DMS79 (cell line): ENCODE results near the gene CDYL2.
"Not testable (repeated sequence)": the region's sequence is repeated elsewhere in the genome, so short reads cannot be mapped to it uniquely, and the experiment has no call there.

Experiments used
- DNase-seq: peaks from one replicate; lab custom pipeline; 2025; lab: John Stamatoyannopoulos, UW

CDYL2 gene

DNA sequence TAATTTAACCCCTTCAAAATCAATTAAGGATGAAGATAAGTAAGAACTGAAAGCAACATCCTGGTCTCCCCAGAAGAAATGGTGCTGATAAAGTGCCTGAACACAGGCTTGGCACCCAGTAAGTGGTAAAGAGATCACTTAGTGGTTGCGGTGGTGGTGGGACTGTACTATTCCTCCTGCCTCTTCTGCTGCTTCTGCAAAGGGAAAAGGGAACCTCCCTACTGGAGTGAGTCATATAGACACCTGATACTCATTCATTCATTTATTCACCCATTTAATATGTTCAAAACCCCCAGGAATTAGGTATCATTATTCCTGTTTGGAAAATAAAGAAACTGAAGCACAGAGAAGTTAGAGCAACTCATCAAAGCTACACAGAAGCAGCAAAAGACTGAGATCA lies 60.6 kb downstream of the CDYL2 start:
- DNase-seq: no peak

DNA sequence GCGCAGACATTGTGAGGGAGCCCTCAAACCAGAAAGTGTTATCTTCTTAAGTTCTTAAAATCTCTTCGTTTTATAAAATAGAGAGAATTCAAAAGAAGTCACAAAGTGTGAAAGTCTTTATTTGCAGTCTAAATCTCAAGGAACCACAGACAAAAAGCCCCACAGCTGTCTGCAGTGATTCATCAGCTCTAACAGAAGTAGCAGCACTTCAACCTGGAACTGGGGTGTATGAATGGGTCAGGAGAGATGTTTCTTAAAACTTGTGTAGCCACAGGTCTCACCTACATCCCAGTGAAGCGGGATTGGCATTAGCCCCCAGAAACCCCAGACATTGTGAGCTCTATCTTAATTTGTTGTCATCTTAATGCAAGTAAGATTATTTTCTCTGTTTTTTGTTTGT lies 61.1 kb downstream of the CDYL2 start:
- no peak for DNase-seq

DNA sequence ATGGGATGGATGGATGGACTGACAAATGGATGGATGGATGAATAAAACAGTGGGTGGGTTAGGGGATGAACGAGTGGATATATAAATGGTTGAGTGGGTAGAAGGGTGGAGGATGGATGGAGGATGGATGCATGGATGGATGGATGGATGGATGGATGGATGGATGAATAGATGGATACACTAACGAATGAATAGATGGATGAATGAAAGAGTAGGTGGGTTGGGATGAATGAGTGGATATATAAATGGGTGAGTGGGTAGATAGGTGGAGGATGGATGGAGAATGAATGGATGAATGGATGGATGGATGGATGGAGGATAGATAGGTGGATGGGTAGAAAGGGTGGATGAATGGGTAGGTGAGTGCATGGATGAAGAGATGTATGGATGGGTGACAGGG lies 62.1 kb downstream of the CDYL2 start:
- DNase-seq: no peak

DNA sequence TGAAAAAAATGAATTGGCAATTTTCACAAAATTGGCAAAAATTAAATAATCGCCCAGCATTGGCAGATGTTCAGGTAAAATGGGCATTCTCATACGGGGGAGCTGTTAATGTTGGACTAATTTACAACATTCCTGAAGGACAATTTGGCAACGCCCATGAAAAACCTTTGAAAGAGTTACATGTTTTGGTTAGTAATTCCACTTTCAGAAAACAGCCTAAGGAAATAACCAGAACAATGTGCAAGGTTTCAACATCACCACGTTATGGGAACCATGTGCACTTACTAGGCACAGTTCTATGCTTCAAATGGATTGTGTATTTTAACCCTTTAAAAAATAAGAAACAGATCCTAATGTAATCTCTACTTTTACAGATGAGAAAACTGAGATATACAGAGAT lies 62.7 kb downstream of the CDYL2 start:
- DNase-seq: no peak

DNA sequence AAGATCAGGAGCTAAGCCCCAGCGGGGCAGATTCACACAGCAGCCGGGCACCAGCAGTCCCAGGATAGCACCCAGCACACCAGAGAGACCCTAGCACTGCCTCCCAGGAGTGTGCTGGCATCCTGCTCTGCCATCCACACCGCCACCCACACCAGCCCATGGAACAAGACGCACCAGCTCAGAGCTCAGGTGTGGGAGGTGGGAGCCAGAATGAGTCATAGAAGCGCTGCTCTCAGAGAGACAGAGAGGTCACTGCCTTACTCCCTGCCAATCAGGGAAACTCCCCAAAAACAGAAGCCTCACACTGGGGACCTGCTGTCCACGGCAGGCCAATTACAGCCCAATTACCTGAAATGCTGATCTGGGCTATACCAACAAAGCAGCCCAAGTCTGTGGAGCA lies 64.9 kb downstream of the CDYL2 start:
- no peak for DNase-seq

DNA sequence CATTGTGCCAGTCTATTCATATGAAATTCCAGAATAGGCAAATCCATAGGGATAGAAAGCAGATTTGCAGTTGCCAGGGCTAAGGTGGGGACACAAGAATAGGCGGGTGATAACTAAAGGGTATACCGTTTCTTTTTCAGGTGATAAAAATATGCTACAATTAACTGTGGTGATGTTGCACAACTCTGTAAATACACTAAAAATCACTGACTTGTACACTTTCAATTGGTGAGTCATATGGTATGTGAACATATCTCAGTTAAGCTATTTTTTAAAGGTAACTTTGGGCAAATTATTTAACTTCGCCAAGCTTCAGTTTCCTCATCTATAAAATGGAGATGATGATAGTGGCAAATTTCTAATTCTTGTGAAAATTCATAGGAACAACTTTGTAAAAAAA lies 65.9 kb downstream of the CDYL2 start:
- DNase-seq: no peak

DNA sequence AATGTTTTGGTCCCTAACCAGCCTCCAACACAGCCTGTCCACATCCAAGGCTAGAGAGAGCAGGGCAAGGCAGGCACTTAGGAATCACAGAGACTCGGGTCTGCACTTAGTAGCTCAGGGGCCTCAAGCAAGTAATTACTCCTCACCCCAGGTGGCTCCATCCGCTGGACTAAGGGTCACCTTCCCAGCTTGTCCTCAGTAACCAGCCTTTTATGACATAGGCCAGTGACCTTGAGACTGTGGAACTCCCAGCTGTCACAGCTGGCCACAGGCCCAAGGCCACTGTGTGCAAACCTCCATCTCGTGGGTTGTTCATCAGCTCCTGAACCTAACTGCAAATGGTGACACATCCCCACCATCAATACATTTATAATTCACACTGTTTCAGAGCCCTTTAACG lies 68.6 kb downstream of the CDYL2 start:
- no peak for DNase-seq

DNA sequence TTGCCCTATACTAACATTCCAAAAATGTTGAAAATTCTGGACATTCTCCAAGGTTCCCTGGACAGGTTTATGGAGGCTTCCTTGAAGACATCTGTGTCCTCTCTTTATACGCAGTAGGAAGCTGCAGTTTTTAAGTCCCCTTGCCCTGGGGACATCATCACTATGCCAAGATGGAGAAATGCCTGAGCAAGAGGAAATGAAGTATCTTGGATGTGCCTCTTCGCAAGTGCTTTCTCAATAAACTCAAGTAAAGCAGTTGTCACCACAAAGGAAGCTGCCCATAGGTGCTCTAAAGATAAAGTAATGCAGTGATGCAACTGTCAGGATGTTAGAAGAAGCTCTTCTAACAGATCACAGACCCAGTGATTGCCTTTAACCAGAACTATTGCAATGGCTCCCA lies 71.0 kb downstream of the CDYL2 start:
- DNase-seq: no peak

DNA sequence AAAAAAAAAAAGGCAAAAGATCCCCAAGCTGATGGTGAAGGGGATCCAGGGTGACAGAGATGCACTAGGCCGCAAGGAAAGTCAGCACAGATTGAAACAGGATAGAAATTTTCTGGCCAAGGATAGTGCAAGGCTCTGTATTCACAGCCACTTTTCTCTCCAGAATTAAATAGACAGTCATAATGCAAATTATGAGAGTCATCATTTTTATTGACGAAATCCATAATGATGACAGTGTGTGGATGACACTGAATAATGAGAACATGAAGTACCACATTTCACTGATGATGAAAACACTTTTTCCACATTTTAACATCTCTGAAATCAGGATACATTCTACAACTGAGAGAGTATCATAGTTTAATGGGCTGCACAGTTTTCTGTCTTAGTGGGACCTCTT lies 72.5 kb downstream of the CDYL2 start:
- DNase-seq: no peak

DNA sequence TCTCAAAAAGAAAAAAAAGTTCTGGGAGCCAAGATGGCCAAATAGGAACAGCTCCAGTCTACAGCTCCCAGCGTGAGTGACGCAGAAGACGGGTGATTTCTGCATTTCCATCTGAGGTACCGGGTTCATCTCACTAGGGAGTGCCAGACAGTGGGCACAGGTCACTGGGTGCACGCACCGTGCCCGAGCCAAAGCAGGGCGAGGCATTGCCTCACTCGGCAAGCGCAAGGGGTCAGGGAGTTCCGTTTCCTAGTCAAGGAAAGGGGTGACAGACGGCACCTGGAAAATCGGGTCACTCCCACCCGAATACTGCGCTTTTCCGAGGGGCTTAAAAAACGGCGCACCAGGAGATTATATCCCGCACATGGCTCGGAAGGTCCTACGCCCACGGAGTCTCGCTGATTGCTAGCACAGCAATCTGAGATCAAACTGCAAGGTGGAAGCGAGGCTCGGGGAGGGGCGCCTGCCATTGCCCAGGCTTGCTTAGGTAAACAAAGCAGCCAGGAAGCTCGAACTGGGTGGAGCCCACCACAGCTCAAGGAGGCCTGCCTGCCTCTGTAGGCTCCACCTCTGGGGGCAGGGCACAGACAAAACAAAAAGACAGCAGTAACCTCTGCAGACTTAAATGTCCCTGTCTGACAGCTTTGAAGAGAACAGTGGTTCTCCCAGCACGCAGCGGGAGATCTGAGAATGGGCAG lies 77.2 kb downstream of the CDYL2 start:
- not testable (repeated sequence) for DNase-seq

DNA sequence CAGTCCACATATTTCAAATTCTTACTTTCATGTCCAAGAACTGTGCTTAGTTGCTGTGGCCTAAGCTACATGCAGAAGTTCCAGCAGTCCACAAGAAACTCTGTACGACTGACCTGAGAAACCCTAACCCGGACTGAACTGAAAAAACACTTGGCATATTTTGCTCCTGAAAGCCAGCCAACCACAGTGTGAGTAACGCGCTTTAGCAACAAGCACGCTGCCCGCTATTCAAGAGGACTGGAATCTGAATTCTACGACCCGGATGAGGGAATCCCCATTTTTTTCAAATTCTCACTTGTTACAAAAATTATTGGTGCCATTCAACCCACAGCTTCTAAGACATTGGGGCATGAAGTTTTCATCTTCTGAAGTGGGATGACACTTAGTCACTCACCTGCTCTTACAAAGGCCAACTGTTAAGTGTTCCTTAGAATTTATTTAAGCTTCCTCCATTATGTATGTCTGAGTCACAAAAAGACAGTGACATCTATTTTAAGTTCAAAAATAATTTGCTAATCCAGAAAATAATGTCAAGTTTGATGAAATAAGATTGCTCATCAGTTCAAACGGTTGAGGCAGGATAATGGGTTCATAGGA lies 78.7 kb downstream of the CDYL2 start:
- DNase-seq: no peak

DNA sequence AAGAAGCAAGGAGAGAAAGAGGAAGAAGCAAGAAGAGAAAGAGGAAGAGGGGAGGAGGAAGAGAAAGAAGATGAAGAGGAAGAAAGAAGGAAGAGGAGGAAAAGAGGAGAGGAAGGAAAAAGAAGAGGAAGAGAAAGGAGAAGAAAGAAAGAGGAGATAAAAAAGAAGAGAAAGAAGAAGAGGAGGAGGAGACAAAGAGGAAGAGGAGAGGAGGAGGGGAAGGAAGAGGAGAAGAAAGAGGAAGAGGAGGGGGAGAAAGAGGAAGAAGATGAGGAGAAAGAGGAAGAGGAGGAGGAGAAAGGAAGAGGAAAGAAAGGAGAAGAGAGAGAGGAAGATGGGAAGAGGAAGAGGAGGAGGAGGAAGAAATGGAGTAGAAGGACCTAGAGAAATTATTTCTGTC lies 80.4 kb downstream of the CDYL2 start:
- DNase-seq: no peak

DNA sequence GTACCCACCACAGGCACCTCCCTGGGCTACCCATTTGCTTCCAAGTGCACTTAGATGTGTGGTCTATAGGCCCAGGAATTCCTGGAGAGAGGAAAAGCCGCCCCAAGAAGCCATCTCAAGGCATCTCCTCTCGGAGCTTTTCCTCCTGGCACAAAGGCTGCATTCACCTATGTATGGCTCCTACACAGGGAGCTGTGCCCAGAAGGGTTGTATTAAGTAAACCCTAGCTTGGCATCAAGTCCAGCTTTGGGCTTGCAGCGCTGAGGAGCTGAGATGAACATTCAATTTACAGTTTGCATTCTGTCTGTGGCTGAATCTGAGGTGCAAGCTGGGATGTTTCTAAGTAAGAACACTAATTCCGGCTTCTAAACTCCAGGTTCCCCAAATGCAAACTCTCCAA lies 81.3 kb downstream of the CDYL2 start:
- DNase-seq: no peak

DNA sequence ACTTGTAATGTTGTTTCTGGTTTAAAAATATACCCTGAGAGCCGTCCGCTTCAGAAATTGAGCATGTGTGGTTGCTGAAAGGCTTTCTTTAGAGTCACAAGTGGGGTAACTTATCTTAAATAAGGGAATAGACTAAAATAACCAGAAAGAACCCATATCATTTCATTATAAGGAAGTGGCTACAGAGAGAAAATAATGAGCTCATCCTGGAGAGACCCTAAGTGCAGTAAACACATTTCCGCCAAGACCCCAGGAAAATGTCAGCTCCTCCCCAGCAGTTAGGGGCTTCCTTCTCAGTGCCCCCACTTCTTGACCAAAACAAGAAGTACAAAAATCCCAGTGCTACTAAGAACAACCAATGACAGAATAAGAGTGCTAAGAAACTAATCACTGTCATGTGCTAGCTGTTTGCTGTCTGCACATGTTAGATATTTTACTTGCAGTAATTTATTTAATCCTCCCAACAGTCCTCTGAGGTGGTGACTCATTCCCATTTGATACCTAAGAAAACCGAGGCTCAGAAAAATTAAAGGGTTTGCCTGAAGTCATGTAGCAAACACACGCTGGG lies 83.5 kb downstream of the CDYL2 start:
- no peak for DNase-seq

DNA sequence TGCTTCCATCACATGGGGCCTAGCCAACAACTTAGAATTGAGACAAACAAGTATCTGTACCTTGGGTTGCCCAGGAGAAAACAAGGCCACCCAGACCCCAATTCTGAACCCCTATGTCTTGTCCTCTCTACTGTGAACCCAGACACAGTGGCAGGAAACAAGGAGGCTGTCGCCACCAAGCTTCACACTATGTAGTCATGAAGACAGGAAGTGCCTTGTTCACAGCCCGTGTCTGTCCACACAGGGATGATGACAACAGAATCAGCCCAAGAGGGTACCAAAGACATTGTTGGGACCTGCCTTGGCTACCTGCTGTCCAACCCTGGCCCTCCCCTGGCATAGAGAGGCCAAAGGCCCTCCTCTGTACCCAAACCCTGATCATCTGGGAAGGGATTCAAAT lies 84.8 kb downstream of the CDYL2 start:
- no peak for DNase-seq

DNA sequence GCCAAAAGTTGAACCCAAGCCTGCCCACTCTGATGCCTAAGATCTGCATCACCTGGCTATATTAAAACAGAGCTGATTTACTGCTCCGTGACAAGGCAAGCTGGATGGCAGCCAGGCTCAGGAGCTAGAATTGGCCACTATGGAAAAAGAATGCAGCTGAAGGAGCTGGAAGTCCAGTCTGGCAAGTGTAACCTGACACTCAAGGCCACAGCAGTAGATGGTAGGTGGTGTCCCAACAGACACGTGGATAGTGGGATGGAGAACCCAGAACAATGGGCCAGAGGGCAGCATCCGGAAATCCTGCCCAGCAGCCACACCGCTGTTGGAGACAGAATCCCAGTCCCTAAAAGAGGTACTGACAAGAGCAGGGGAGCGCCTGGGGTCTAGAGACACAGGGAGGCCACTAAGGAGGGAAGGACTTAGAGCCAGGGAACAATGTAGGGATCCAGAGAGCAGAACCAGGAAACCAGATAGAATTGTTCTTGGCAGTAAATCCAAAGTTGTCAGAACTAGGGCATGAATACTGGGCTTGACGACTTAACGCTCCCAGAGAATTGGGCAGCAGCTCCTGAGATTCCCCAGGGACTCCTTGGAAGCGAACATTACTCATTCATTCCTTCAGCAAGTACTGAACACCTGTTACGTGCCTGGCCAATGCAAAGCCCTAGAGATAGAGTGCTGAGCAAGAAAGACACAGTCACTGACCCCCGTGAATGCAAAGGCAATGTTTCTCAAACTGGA lies 85.7 kb downstream of the CDYL2 start:
- DNase-seq: peak; percentile 31

DNA sequence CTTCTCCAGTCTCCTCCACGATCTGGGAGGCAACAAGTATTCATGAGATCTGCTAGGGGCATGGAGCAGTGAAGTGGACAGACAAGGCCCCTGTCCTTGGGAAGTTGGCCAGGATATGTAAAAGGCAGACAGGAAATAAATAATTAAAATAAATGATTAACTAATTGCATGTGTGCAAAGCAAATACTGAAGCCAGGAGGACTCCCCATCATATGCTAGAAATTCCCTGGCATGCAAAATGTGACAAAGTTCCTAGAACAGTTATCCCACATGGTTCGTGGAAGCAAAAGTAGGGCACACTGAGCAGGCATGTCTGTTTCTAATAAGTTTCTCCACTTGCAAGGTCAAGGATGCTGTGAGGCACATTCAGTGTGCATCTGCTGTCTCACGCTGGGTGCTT lies 86.8 kb downstream of the CDYL2 start:
- no peak for DNase-seq

DNA sequence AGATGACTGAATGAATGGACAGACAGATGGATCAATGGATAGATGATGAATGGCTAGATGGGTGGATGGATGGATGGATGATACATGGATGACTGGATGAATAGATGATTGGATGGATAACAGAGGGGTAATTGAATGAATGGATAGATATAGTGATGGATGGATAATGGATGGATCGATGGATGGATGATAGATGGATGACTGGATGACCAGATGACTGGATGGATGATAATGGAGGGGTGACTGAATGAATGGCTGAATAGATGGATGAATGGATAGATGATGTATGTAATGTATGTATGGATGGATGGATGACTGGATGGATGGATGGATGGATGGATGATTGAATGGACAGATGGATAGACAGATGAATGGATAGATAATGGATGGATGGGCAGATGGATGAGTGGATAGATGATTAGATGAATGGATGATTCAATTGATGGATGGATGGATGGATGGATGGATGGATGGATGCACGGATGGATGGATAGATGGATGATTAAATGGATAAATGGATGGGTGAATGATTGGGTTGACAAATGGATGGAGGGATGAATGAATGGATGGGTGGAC lies 87.7 kb downstream of the CDYL2 start:
- no peak for DNase-seq

DNA sequence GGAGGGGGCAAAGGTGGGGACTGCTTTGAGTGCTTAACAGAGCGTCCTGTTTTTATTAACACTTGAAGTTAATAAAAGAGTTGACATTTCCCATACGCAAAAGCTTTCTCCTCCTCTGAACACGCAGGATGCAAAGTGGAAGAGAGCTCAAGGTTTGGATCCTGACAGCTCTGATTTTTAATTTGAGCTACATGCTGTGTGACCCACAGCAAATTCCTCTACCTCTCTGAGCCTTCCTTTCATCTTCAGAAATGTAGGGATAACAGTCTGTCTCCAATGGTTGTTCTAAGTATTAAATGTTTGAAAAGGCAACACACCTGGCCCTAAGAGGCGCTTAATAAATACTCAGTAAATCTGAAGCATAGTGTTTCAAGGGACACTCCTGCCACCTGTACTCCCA lies 93.0 kb downstream of the CDYL2 start:
- DNase-seq: no peak

DNA sequence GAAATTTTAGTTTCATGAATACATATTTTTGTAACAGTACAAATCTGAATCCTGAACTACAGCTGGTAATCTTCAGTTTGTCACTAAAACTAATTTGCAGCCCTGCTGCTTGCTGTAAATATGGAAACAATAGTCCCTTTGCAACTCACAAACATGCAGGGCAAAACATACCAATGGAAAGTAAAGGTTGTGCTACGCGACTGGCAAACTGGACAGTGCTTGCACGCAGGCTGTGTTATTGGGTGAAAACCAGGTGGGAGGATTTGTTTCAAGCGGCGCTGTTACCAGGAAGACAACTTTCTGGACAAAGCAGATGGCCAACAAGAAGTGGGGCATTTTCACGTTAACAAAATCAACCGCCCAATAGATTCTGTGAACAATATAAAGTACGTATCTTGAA lies 93.5 kb downstream of the CDYL2 start:
- no peak for DNase-seq

DNA sequence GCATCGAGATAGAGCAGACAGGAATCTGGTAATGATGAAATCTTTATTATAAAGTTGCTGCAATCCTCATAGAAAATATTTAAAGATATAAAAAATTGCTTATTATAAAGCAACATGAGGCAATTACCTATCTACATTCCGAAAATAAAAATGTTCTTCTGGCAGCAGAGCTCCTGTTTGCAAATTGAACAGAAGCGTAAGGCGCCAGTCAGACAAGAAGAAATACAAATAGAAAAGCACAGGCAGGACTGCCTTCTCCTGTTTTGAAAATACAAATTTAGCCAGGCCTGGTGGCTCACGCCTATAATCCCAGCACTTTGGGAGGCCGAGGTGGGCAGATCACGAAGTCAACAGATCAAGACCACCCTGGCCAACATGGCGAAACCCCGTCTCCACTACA lies 95.6 kb downstream of the CDYL2 start:
- DNase-seq: no peak

DNA sequence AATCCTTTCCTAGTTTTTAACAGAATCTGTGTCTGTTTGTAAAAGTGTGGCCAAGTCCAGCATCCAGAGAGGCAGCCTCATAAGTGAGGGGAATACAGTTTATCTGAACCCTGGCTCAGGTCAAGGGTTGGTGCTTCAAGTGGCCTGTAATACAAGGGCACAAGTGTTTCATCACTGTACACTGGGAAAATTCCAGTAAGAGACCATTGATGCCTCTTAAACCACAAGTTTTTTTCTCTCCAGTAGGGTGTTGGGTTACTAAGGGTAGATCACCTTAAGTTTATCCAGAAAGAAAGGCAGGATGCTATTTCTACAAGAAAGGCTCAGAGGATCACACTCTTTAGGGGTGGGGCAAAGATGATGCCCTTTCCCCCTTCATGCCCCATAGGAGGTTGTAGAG lies 96.7 kb downstream of the CDYL2 start:
- no peak for DNase-seq

DNA sequence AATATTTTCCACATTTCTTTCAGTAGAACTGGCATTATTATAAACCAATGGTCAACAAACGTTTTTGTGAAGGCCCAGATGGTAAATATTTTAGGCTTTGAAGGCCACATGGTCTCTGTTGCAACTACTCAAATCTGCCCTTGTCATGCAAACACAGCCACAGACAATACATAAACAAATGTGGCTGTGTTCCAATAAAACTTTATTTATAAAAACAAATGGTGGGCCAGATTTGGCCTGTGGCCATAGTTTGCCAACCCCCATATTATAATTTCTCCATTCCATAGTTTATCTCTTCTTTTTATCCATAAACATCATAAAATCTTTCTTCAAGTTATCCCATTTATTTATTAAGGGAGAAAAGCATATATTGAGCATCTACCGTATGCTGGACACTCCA lies 98.8 kb downstream of the CDYL2 start:
- no peak for DNase-seq
